Stimulated activated naive CD4-positive, alpha-beta T cell (primary cell): Measurements from ENCODE around the gene SCART1.
"Not testable (repeated sequence)": the region's sequence is repeated elsewhere in the genome, so short reads cannot be mapped to it uniquely, and the experiment has no call there.

ENCODE experiments used
- DNase-seq, 6 experiments: peaks; one replicate each; lab custom pipeline; 2025; lab: John Stamatoyannopoulos, UW

Gene SCART1

DNA sequence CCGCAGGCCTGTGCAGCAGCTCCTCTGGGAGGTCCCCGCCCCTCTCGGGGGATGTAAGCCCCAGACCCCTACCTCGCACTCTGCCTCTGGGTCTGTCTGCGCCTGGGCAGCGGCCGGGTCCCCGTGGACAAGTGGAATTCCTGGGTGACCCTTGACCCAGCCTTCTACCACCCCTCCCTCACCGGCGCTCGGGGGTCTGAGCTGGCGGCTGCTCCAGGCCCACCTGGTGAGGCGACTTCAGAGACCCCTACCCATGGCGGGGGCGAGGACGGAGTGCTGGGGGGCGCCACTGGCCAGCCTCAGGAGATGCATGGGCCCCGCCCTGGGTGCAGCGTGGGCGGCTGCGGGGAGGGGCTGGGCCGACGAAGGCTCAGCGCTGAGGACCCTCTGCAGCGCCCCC, 21.0 kb upstream of the SCART1 start:
- DNase-seq, result not testable (repeated sequence)

DNA sequence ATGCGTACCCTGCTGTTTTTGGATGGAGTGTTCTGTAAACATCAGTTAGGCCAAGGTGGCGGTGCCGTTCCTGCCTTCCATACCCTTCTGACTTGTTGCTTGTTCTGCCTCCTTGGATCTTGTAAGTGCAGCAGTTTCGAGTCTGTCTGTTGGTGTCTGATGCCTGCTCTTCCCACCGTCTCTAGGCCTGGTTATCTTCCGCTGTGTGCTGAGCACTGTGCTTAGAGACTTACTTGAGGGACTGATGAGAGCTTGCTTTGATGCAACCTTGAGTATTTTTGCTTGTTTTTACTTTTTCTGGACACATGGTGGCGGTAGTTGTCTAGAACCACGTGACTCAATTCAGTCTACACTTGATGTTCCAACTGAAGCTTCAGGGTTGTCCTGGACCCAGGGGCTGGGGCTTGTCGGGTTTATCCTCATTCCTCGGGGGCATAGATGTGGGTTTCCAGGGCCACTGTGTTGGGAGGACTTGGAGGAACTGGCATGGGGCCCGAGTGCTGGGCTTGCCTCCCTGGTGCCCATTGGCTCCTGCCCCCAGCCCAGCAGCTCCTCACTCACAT, 15.0 kb upstream of the SCART1 start:
- no peak for DNase-seq

DNA sequence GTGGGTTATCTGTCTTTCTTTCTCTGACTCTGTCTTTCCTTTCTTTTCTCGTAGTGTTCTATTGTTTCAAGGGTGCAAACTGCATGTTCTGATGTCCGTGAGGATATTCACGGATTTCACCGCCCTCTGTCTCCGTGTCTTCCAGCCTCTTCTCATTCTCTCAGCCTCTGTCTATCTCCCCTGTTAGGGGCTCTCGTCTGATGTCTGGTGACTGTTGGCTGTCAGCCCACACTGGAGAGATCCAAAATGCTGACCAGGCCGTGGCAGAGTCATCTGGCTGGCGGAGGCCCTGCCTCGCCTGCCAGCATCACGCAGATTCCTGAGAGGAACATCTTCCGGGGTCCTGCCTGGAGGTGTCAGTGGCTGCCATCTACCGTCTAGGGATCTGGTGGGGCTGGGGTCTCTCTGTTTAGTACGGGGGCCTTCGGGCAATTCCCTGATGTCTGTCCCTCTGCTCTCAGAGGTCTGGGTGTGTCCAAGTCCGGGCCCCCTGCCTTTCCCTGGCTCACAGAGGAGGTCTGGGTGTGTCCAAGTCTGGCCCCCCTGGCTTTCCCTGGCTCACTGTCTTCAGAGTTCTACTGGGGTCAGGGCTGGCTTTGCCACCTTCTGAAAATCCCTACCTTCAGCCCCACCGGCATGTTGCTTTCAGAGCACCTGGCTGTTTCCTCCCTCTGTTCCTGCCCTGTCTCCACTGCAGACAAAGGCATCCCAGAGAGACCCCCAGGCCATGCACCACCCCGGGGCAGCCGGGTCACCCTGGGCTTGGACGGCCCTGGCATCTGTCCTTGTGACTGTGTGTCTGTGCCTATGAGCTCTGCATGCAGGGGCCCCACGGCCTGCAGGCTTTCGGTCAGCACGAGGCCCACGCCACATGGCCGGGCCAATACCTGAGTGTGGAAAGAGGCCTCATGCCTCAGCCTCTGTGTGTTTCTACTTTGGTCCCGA, 14.0 kb upstream of the SCART1 start:
- DNase-seq, result no peak

DNA sequence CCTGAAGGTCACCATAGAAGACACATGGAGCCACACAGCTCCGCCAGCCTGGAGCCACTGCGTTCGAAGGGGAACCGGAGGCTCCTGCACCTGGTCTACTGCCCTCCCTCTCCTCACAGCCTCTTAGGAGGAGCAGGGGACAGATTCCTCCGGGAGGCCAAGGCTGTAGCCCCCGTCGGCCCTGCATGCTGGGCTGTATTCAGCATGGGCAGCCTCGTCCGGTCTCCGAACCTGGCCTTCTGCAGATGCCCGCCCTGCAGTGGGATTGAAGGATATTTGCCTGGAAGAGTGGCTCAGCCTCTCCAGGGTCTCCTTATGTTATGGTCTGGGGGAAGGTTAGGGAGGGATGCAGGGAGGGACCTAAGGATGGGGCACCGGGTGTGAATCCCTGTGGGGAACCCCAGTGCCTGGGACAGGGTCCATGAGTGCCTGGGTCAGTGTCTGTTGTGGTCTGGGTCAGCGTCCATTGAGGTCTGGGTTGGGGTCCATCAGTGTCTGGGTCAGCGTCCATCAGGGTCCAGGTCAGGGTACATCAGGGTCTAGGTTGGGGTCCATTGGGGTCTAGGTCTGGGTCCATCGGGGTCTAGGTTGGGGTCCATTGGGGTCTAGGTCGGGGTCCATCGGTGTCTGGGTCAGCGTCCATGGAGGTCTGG, 13.0 kb upstream of the SCART1 start:
- no peak for DNase-seq

DNA sequence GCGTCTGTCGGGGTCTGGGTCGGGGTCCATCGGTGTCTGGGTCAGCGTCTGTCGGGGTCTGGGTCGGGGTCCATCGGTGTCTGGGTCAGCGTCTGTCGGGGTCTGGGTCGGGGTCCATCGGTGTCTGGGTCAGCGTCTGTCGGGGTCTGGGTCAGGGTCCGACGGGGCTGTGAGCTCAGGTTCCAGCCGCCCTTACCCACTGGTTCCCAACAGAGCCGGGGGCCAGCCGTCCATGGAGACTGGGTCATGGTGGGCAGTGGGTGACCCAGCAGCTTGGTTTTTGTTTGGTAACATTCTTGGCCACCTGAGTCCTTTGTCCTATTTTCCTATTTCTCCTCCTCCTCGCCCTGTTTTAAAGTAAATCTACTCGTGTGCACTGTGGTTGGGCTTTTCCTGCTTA, 12.4 kb upstream of the SCART1 start:
- not testable (repeated sequence) for DNase-seq

DNA sequence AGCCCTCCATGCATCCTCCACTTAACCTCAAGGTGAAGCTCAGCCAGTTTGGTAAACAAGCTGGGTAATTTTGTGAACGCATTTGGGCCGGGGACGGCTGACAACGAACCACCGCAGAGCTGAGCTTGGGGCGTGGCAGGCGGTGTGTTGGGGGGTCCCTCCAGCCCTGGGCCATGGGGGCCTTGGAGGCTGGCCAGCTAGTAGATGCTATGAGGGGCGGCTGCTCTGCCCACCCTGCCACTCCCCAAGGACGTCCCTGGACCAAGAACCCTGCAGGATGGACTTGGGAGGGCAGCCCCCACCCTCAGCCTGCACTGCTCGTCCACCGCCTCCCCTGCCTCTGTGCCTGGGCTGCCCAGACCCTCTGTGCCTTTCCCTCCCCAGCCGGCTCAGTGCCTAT, 12.0 kb upstream of the SCART1 start:
- no peak for DNase-seq

DNA sequence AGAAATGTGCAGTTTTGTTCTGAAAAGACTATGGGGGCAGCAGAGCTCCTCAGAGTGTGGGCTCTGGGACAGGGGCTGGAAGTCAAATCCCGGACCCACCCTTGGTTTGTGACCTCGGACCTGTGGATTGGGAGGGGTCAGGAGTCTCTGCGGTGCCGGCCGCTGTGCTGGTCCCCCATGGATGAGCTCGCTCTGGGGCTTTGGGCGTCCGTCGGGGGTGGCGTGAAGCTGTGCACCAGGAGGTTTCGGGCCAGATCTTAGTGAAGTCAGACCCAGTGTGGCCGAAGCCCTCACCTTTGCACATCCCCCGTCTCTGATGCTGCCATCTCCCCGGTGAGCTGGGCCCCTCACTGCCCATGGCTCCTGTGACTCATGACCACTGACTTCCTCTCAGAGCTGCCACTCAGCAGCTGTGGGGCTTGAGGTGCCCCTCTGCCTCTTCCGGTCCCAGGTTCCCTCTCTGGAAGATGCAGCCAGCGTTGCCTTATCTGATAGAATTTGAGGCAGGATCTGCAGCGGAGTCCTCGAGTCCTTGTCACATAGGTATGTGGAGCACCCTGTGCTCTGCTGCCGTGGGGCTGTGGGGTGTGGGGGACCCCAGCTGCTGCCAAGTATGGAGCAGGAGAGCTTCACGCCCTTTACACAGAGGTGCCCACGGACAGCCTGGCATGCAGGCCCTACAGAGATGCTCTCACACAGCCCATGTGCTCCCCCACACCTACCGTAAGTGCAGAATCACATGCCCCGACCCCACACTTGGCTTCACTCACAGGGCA, 11.4 kb upstream of the SCART1 start:
- no peak for DNase-seq

DNA sequence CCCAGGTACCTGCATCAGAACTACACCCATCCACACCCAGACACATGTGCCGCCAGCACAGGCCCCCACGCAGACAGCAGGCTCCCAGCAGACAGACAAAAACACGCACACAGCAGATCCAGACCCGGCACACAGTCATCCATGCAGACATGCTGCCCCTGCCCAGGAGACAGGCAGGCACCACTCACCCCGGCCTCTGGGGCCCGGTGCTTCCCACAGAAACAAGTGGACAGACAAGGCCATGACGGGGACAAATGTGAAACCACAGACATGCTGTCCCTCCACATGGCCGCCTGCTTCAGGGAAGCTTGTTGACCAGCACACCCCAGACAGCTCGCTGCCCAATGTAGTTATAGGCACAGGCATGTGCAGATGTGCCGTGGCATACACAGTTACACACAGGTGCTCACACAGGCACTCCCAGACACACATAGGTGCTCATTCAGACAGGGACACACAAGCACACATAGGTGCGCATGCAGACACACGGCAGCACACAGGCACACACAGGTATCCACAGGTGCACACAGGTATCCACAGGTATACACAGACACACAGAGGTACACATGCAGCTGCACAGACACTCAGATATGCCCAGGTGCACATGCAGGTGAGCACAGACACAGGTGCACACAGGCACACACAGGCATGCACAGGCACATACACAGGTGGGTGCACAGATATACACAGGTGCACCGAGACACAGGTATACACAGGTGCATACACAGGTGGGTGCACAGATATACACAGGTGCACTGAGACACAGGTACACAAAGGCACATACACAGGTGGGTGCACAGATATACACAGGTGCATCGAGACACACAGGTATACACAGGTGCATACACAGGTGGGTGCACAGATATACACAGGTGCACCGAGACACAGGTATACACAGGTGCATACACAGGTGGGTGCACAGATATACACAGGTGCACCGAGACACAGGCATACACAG, 10.5 kb upstream of the SCART1 start:
- DNase-seq, result no peak

DNA sequence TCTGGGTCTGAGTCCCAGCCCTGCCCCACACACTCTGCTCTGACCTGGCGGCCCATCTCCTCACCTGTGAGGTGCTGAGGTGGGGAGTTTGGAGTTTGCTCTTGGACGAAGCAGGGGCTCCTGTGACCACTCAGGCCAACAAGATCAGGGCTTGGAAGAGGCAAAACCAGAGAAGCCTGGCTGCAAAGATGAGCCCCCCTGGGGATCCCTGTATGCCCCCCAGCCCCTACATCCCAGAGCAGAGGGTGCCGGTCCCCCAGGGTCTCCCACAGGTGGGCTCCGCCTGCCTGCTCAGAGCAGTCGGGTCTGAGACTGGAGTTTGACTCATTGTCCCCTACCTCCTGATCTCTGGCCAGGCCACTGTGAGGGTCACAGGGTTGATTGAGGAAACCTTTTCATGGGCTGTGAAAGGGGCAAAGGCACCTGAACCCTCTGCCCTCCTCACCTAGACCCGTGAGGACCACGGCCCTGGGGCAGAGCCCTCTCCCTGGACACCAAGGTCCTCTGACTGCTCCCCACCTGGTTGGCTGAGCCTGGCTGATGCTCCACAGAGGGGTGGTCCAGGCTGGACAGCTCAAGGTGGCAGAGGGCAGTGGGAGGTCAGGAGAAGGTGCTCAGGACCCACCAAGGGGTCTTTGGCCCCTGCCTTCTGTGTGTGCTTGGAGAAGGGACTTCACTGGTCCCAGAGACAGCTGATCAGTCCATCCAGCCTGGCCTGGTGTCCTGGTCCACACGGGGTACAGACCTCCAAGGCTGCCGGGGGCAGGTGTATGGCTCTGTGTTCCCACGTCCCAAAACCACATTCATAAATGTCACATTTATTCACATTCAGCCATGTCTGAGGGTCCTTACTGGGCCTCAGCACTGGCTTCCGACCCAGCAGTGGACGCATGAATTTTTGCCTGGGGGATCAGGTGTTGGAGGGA, 9.1 kb upstream of the SCART1 start:
- no peak for DNase-seq

DNA sequence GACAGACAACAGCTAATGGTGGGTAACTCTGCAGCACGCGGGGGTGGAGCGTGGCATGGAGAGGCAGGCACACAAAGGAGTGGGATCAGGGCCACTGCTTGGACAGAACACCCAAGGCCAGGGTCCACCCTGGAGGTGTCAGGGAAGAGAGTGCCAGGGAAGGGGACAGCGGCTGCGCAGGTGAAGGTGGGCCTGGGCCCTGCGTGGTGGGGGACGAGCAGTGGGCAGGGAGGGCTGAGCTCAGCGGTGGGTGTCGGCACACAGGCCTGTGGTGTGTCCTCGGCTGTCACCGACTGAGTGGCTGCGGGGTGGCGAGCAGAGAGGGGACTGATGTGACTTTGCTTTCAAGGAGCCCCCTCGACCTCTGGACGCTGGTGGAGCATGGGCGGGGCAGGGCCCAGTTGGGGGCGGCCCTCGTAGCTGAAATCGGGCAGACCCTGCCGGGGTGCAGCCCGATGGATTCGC, 8.4 kb upstream of the SCART1 start:
- DNase-seq, result no peak

DNA sequence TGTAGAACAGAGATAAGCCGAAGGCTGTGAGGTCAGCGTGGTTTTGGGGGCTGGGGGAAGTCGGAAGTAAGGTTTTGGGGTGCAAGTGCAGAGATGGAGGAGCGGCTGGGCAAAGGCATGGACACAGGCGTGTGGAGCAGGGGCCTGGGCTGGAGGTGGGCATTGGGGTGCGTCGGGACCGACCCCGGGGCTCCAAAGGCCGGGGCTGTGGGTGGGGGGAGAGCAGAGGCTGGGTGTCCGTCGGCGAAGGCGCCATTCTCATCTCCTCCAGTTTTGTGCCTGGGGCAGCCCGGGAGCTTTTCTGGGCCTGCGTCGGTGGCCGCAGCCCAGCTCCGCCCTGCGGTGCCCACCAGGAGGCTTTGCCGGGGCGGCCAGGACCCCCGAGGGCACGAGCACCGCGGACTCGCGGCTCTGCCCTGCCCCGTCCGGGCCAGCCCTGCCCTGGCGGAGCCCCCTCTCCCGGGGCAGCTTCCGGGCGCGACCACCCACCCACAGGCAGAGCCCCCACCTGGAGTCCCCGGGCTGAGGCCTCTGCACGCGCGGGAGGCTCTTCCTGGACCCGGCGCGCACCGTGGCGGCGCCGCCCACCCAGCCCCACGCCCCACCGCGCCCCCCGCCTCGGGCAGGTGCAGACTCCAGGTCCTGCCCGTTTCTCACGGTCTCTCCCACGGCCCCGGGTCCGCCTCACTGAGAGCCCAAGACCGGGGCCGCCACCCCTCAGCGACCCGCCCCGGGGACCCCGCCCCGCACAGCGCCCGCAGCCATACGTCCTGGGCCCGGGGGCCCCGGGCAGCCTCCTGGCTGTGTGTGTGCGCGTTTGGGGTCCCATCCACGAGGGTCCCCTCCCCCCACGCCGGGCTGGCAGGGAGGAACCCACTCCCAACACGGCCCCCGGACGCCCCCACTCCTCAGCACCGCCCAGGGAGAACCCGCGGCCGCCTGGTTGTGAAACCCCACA, 7.7 kb upstream of the SCART1 start:
- DNase-seq, result no peak

DNA sequence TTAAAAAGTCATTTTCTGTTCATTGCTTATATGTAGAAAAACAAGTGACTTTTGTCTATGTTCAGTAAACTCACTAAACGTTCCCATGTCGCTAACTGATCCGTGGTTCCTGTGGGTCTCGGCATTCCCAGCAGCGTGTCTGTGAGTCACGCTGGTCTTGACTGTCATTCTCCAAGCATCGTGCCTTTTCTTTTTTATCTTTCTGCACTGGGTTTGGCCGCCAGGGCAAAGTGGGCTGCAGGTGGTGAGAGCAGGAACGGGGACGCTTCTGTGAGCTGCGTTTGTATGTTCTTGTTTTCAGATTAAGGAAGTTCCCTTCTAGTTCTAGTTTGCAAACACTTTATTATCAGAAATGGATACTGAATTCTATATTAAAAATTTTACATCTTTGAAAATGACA, 6.8 kb upstream of the SCART1 start:
- DNase-seq, result no peak

DNA sequence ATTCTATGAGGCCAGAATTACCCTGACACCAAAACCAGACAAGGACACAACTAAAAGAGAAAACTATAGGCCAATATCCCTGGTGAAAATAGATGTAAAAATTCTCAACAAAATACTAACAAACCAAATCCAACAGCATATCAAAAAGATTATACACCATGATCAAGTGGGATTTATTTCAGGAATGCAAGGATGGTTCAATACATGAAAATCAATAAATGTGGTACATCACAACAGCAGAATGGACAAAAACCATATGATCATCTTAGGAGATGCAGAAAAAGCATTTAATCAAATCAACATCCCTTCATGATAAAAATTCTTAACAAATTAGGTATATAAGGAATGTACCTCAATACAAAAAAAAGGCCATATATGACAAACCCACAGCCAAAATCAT, 5.6 kb upstream of the SCART1 start:
- DNase-seq, result no peak

DNA sequence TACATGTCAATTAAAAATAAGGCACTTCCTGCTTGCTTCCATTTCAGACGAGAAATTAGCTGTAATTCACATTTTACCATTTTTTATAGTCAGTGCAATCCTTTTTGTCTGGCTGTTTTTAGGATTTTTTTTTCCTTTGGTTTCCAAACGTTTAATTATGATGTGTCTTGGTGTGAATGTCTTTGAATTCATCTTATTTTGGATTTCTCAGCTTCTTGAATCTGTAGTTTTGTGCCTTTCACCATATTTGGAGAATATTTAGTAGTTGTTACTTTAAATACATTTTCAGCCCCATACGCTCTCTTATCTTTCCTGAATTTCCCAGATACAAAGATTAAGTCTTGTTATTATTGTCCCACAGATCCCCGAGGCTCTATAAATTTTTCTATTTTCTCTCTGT, 2.4 kb upstream of the SCART1 start:
- DNase-seq, result no peak

DNA sequence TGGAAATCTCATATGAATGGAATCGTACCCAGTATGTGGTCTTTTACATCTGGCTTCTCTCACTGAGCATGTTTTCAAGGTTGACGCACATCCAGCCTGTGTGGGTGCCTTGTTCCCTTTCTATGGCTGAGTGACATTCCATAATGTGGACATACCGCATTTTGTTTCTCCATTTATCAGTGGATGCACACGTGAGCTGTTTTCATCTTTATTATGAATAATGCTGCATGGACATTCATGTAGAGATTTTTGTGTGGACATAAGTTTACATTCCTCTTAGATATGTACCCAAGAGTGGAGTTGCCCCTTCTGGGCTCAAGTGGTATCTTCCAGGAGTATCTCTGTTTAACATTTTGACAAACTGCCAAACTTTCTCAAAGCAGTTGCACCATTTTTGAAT, 1.3 kb upstream of the SCART1 start:
- DNase-seq, result no peak

DNA sequence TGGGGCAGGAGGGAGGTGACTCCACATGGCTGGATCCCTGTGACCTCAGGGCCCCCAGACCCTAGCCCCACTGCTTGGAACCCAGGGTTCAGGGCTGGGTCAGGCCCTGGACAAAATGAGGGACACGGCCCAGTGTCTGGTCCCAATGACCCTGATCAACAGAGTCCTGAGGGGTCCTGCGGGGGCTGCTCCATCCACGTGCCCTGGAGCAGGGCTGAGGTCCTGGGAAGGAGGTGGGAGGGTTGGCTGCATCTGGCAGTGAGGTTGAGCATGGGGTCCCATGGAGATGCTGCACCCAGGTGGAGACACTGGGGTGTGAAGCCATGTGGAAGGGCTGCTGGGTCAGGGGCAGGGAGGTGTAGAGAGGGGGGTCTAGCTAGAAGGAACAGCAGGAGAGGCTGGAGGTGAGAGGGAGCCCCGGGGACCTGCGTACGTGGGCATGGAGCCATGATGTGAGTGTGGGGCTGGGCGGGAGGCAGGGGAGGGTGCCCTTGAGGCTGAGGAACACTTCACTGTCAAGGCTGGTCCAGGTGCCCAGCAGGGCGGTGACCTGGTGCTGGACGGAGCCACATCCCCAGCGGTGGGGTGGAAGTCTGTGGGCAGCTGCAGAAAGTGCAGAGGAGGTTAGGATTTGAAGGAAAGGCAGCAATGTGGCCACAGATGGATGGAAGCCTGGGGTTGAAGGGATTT, 604 bp downstream of the SCART1 start:
- no peak for DNase-seq

DNA sequence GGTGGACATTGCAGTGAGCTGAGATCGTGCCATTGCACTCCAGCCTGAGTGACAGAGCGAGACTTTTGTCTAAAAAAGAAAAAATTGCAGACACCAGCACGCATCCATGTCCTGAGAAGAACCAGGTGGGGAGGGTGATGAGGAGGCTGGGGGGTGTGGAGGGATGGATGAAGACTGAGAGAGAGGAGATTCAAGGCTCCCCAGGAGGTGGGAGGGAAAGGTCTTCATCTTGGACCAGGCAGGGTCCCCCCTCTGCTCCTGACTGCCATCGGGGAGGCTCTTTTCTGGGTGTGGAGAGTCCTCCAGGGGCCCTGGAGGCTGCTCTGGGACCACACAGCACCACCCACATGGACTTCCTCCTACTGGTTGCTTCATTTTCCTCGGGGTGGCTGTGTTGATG, 1.5 kb downstream of the SCART1 start:
- DNase-seq, result no peak

DNA sequence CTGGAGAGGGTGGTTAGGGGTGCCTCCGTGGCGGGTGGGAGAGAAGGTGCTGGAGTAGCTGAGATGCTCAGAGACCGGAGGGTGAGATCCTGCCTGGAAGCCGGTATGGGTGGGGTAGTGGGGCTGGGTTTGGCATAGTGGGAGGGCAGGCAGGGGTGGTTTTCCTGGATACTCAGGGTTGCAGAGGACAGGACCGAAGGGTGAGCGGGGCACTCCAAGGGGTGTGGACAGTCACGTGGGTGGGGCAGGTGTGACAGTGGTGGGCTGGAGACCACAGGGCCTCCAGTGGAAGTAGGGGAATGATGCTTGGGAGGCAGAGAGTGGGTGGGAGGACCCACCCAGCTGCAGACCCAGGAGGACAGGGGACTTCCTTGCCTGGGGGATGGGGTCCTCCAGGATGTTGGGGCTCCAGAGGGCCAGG, 1.9 kb downstream of the SCART1 start:
- DNase-seq, result no peak
